GM18520 (cell line): ENCODE results near the gene LZTR1.
A peak's percentile ranks its signal among the peaks of the same experiment; 100 is the strongest.

Experiments
- ATAC-seq: cut with Tn5 transposase; IDR thresholded peaks from one replicate; pipeline ENCODE4 v1.9.1; 2021; ENCODE audit not compliant: unreplicated experiment

The LZTR1 gene

GRCh38 chr22:21012446-21013407 lies 30.6 kb downstream of the LZTR1 start:
- no peak for ATAC-seq

- no peak for ATAC-seq
Observed at GRCh38 chr22:21013657-21014201, 31.6 kb downstream of the LZTR1 start.

GRCh38 chr22:21014202-21014725 lies 32.2 kb downstream of the LZTR1 start:
- peak; percentile 80 for ATAC-seq

GRCh38 chr22:21014726-21015465 lies 32.8 kb downstream of the LZTR1 start, which contains the start of gene P2RX6:
Gene P2RX6, plus strand, starts transcription at chr22:21015165. Its CDS starts 10 bp downstream, at chr22:21015175.
- ATAC-seq: no peak

- ATAC-seq: no peak
Observed at GRCh38 chr22:21015466-21016006, 33.4 kb downstream of the LZTR1 start.

- no peak for ATAC-seq
Observed at GRCh38 chr22:21016644-21017420, 34.7 kb downstream of the LZTR1 start.

GRCh38 chr22:21018314-21018713 lies 36.2 kb downstream of the LZTR1 start:
- ATAC-seq: no peak

GRCh38 chr22:21020802-21021429 lies 38.8 kb downstream of the LZTR1 start:
- ATAC-seq: no peak

GRCh38 chr22:21022507-21022906 lies 40.4 kb downstream of the LZTR1 start:
- no peak for ATAC-seq

- ATAC-seq: no peak
Observed at GRCh38 chr22:21022955-21023614, 41.0 kb downstream of the LZTR1 start.

GRCh38 chr22:21025266-21025665 lies 43.2 kb downstream of the LZTR1 start:
- ATAC-seq: no peak

GRCh38 chr22:21025763-21026755 lies 44.0 kb downstream of the LZTR1 start:
- ATAC-seq: no peak

- ATAC-seq: no peak
Observed at GRCh38 chr22:21026783-21027692, 44.9 kb downstream of the LZTR1 start.

- ATAC-seq: no peak
Observed at GRCh38 chr22:21028277-21029251, 46.5 kb downstream of the LZTR1 start.

GRCh38 chr22:21029486-21030025 lies 47.5 kb downstream of the LZTR1 start:
- no peak for ATAC-seq

GRCh38 chr22:21030032-21030431 lies 47.9 kb downstream of the LZTR1 start:
- no peak for ATAC-seq
